CD4-positive, alpha-beta T cell (primary cell): ENCODE results near the gene TMPRSS7. TPM values are rescaled to one million over a fixed set of nuclear protein-coding genes. Genes with fewer than 3 reads are reported as not detected.

ENCODE experiments used
- ATAC-seq: fragments of 200-7000 bp; cut with Tn5 transposase; one replicate; pipeline ENCODE4 v1.10.0; 2022; ENCODE audit warnings: mild to moderate bottlenecking; ENCODE audit not compliant: poor library complexity
- CTCF ChIA-PET: fragments of 350-600 bp; sonication (Branson Sonifier 250); formaldehyde crosslinking; loops from one replicate; lab custom pipeline; 2021; ENCODE audit warnings: antibody characterized with exemption, inconsistent platforms; lab: Charles Lee
- POLR2A ChIA-PET: fragments of 350-600 bp; sonication (Branson Sonifier 250); formaldehyde crosslinking; loops from one replicate; lab custom pipeline; 2021; ENCODE audit warnings: antibody characterized with exemption, inconsistent platforms; lab: Charles Lee
- DNase-seq, 14 experiments: peaks; one replicate each; pipeline ENCODE4 v3.0.0-alpha.2; 2013 to 2020; ENCODE audit warnings: mixed read lengths in 2 of 14
- H3K27ac ChIP-seq, 2 donors: one replicate each; pipeline versions ENCODE4 v1.5.1 to v1.7.0; 2013; ENCODE audit warnings: low read length in 2 of 2, low read depth in 1 of 2, mild to moderate bottlenecking in 1 of 2
- H3K27me3 ChIP-seq, 2 experiments: 1 replicate in 1 of 2; 2 replicates in 1 of 2; pipeline versions ENCODE4 v1.6.1 to v1.7.0; 2013; ENCODE audit warnings: low read length in 2 of 2, control low read depth in 1 of 2, mild to moderate bottlenecking in 1 of 2, moderate library complexity in 1 of 2; ENCODE audit not compliant: insufficient read depth in 2 of 2, control insufficient read depth in 1 of 2
- H3K36me3 ChIP-seq: one replicate; pipeline ENCODE4 v1.6.1; 2013; ENCODE audit warnings: low read length, control low read depth; ENCODE audit not compliant: insufficient read depth
- H3K4me1 ChIP-seq: one replicate; pipeline ENCODE4 v1.6.1; 2013; ENCODE audit warnings: low read length, control low read depth; ENCODE audit not compliant: insufficient read depth
- H3K4me3 ChIP-seq: one replicate; pipeline ENCODE4 v1.5.1; 2013; ENCODE audit warnings: mild to moderate bottlenecking, low read length, moderate library complexity
- H3K9me3 ChIP-seq, 2 experiments: 1 replicate in 1 of 2; 2 replicates in 1 of 2; pipeline versions ENCODE4 v1.6.1 to v1.7.0; 2013; ENCODE audit warnings: low read length in 2 of 2, mild to moderate bottlenecking in 2 of 2, control low read depth in 1 of 2, moderate library complexity in 1 of 2; ENCODE audit not compliant: control insufficient read depth in 1 of 2, insufficient read depth in 1 of 2
- H3K27ac Mint-ChIP-seq: one replicate; pipeline ENCODE4 v1.8.0; 2020; ENCODE audit warnings: mixed read lengths
- H3K27me3 Mint-ChIP-seq: one replicate; pipeline ENCODE4 v1.8.0; 2021; ENCODE audit warnings: mixed read lengths
- H3K36me3 Mint-ChIP-seq: one replicate; pipeline ENCODE4 v1.8.0; 2021; ENCODE audit warnings: low read depth, mixed read lengths
- H3K4me1 Mint-ChIP-seq: one replicate; pipeline ENCODE4 v1.8.0; 2021; ENCODE audit warnings: low read depth, mixed read lengths
- H3K4me3 Mint-ChIP-seq: one replicate; pipeline ENCODE4 v1.8.0; 2020; ENCODE audit warnings: mild to moderate bottlenecking, mixed read lengths
- H3K9me3 Mint-ChIP-seq: one replicate; pipeline ENCODE4 v1.8.0; 2020; ENCODE audit warnings: mixed read lengths
- CTCF ChIP-seq: fragments of 200-600 bp; IDR thresholded peaks from one replicate; pipeline ENCODE4 v1.8.0; 2022; ENCODE audit warnings: antibody characterized with exemption, mild to moderate bottlenecking
- intact Hi-C, 2 experiments: fragments of 100-400 bp; cut with DNase I in 1 of 2; cut with micrococcal nuclease in 1 of 2; formaldehyde crosslinking; loops; one replicate each; pipeline versions ENCODE4 v1.15.1 to v1.9.0; 2023 to 2025; cut with DNase I, micrococcal nuclease
- total RNA-seq, 174 experiments: library from RNA in 2 of 174; stranded (reverse) in 2 of 174; gene quantifications; one replicate each; pipeline ENCODE4 v1.2.3 and lab custom pipeline; 2021 to 2026

The TMPRSS7 gene
- total RNA-seq, 2 experiments from 2014 or later = 0.14 TPM; not detected in 1

GRCh38 chr3:112013058-112013783 is 21.3 kb upstream of the TMPRSS7 start:
- Histone ChIP-seq H3K27ac (no peak overlapping the region), H3K9me3 (no peaks in the 10 kb centered on the region), H3K4me3 (no peak overlapping the region), H3K4me1 (peaks cover 8% of the 10 kb centered on the region), H3K36me3 (no peaks in the 10 kb centered on the region), H3K27me3 (no peaks in the 10 kb centered on the region)
- Mint-ChIP-seq H3K27me3 (no peaks in the 10 kb centered on the region), H3K27ac (no peak overlapping the region), H3K4me3 (no peak overlapping the region), H3K36me3 (no peaks in the 10 kb centered on the region), H3K4me1 (peaks cover 10% of the 10 kb centered on the region), H3K9me3 (no peaks in the 10 kb centered on the region)
- peak; percentile 87 for ATAC-seq
- CTCF ChIA-PET = interaction anchor here (0.7 to 2.3 kb wide), 22 partner anchors 9 to 344 kb away, joined by 3 to 23 read pairs (median 4); partner anchors contain the start of gene ABHD10
- POLR2A ChIA-PET = interaction anchor here (0.8 to 1.5 kb wide), 6 partner anchors 11 to 346 kb away, joined by 3 to 15 read pairs (median 4); partner anchors contain the start of genes ABHD10 and TAGLN3
- intact Hi-C loops = loop anchor here (1.0 to 5.0 kb wide), 4 partner anchors 16 to 296 kb away; partner anchors contain the start of gene ABHD10 (in 1 of the 2)
- peak; percentile 19 to 78 (median 46) for DNase-seq
- TF ChIP-seq CTCF = peak; percentile 82

GRCh38 chr3:112013784-112014143 is 20.8 kb upstream of the TMPRSS7 start:
- no peaks in the 10 kb centered on the region for H3K27me3 ChIP-seq
- ChIA-PET POLR2A (interaction anchor here (0.8 to 1.5 kb wide), 5 partner anchors 11 to 346 kb away, joined by 3 to 15 read pairs (median 4); partner anchors contain the start of gene ABHD10), CTCF (interaction anchor here (0.7 to 2.3 kb wide), 21 partner anchors 9 to 345 kb away, joined by 3 to 23 read pairs (median 4); partner anchors contain the start of gene ABHD10)
- intact Hi-C loops = loop anchor here (1.0 to 5.0 kb wide), 4 partner anchors 17 to 296 kb away; partner anchors contain the start of gene ABHD10 (in 1 of the 2)
- no peak overlapping the region for H3K4me3 Mint-ChIP-seq
- TF ChIP-seq CTCF = peak; percentile 6
- no peaks in the 10 kb centered on the region for H3K27me3 Mint-ChIP-seq
- peak in 1 of 14 experiments; percentile 6 for DNase-seq
- H3K9me3 ChIP-seq = no peaks in the 10 kb centered on the region
- H3K27ac Mint-ChIP-seq = no peak overlapping the region
- no peaks in the 10 kb centered on the region for H3K36me3 ChIP-seq
- no peak for ATAC-seq
- no peaks in the 10 kb centered on the region for H3K9me3 Mint-ChIP-seq
- H3K4me1 ChIP-seq = peaks cover 8% of the 10 kb centered on the region
- H3K36me3 Mint-ChIP-seq = no peaks in the 10 kb centered on the region
- no peak overlapping the region for H3K27ac ChIP-seq
- no peak overlapping the region for H3K4me3 ChIP-seq
- peaks cover 10% of the 10 kb centered on the region for H3K4me1 Mint-ChIP-seq

GRCh38 chr3:112017091-112017490 is 17.4 kb upstream of the TMPRSS7 start:
- intact Hi-C loops = no loop called here

More at GRCh38 chr3:112017091-112017490, 17.4 kb upstream of the TMPRSS7 start:
- H3K4me3 ChIP-seq = no peak overlapping the region
- no peak for TF ChIP-seq CTCF
- peaks cover 8% of the 10 kb centered on the region for H3K4me1 ChIP-seq
- Mint-ChIP-seq H3K27ac (no peak overlapping the region), H3K9me3 (no peaks in the 10 kb centered on the region), H3K4me1 (peaks cover 10% of the 10 kb centered on the region), H3K4me3 (no peak overlapping the region), H3K36me3 (no peaks in the 10 kb centered on the region), H3K27me3 (no peaks in the 10 kb centered on the region)
- H3K9me3 ChIP-seq = no peaks in the 10 kb centered on the region
- DNase-seq (no peak), ATAC-seq (no peak)
- no peak overlapping the region for H3K27ac ChIP-seq
- ChIA-PET POLR2A (interaction anchor here (1.2 kb wide), 1 partner anchor 17 kb away, joined by 3 read pairs; no protein-coding TSS in a partner anchor), CTCF (no interaction called here)
- no peaks in the 10 kb centered on the region for H3K27me3 ChIP-seq
- H3K36me3 ChIP-seq = no peaks in the 10 kb centered on the region
